ENCODE data around the gene ASAP2.

Gene ASAP2

GRCh38 chr2:9343524-9343923, 136.9 kb downstream of the ASAP2 start:
- no peak for DNase-seq

- DNase-seq, result no peak
These were observed 137.8 kb downstream of the ASAP2 start for GRCh38 chr2:9344434-9344833.

- DNase-seq, result no peak
These were observed 138.7 kb downstream of the ASAP2 start for GRCh38 chr2:9345343-9345742.

- DNase-seq, result no peak
These were observed 139.4 kb downstream of the ASAP2 start for GRCh38 chr2:9345997-9346396.

- DNase-seq, result no peak
These were observed 140.3 kb downstream of the ASAP2 start for GRCh38 chr2:9346885-9347284.

GRCh38 chr2:9347411-9347881, 140.8 kb downstream of the ASAP2 start:
- DNase-seq, result peak in 3 of 51 donors; percentile 6 to 64 (median 9)

GRCh38 chr2:9354318-9354717, 147.7 kb downstream of the ASAP2 start:
- DNase-seq, result no peak

GRCh38 chr2:9355270-9355669, 148.7 kb downstream of the ASAP2 start:
- peak in 1 of 51 donors; percentile 4 for DNase-seq

GRCh38 chr2:9355716-9356115, 149.1 kb downstream of the ASAP2 start:
- peak in 1 of 51 donors; percentile 26 for DNase-seq

- no peak for DNase-seq
These were observed 149.6 kb downstream of the ASAP2 start for GRCh38 chr2:9356261-9356660.

- DNase-seq, result no peak
These were observed 152.2 kb downstream of the ASAP2 start for GRCh38 chr2:9358846-9359245.

- no peak for DNase-seq
These were observed 152.9 kb downstream of the ASAP2 start for GRCh38 chr2:9359463-9359862.

- DNase-seq, result no peak
These were observed 153.5 kb downstream of the ASAP2 start for GRCh38 chr2:9360110-9360509.

GRCh38 chr2:9360701-9361100, 154.1 kb downstream of the ASAP2 start:
- no peak for DNase-seq

- DNase-seq, result no peak
These were observed 157.8 kb downstream of the ASAP2 start for GRCh38 chr2:9364373-9364772.

- DNase-seq, result no peak
These were observed 158.3 kb downstream of the ASAP2 start for GRCh38 chr2:9364791-9365497.

GRCh38 chr2:9365498-9366019, 158.9 kb downstream of the ASAP2 start:
- no peak for DNase-seq

- DNase-seq, result no peak
These were observed 159.4 kb downstream of the ASAP2 start for GRCh38 chr2:9366026-9366425.

GRCh38 chr2:9370746-9371145, 164.1 kb downstream of the ASAP2 start:
- DNase-seq, result no peak

GRCh38 chr2:9373047-9373446, 166.4 kb downstream of the ASAP2 start:
- DNase-seq, result no peak

- no peak for DNase-seq
These were observed 166.9 kb downstream of the ASAP2 start for GRCh38 chr2:9373476-9373875.

GRCh38 chr2:9374071-9374730, 167.6 kb downstream of the ASAP2 start:
- DNase-seq, result no peak

GRCh38 chr2:9375857-9376428, 169.3 kb downstream of the ASAP2 start:
- DNase-seq, result no peak
